Measurements from ENCODE around the gene PCYT1A. TPM values are rescaled to one million over a fixed set of nuclear protein-coding genes. Genes with fewer than 3 reads are reported as not detected.

The PCYT1A gene
- total RNA-seq, 4 donors from 2014 or later = 55.7 to 62.7 (median 59.3) TPM

- DNase-seq (ENCODE audit: extremely low spot score) = no peak
- no peaks in the 10 kb centered on the region for H3K9me3 ChIP-seq
- no peaks in the 10 kb centered on the region for H3K27me3 ChIP-seq
- no peak overlapping the region for H3K27ac ChIP-seq (replicated peaks in 1 of 4)
- TF ChIP-seq CTCF (IDR thresholded peaks at IDR 0.05) (no peak), POLR2AphosphoS5 (IDR thresholded peaks at IDR 0.05) (no peak), POLR2A (IDR thresholded peaks at IDR 0.05; ENCODE audit: low read depth) (no peak), EP300 (IDR thresholded peaks at IDR 0.05) (no peak)
- H3K4me3 ChIP-seq = no peak overlapping the region
- H3K4me1 ChIP-seq = peaks cover 0 to 12% (median 6%) of the 10 kb centered on the region in 4 donors
- intact Hi-C loops (cut with DNase I) = no loop called here
- 65% methylated on average over 14 of the region's 14 CpGs for WGBS
- H3K36me3 ChIP-seq = no peaks in the 10 kb centered on the region
Measured at GRCh38 chr3:196192524-196193051, 94.9 kb downstream of the PCYT1A start.

DNA sequence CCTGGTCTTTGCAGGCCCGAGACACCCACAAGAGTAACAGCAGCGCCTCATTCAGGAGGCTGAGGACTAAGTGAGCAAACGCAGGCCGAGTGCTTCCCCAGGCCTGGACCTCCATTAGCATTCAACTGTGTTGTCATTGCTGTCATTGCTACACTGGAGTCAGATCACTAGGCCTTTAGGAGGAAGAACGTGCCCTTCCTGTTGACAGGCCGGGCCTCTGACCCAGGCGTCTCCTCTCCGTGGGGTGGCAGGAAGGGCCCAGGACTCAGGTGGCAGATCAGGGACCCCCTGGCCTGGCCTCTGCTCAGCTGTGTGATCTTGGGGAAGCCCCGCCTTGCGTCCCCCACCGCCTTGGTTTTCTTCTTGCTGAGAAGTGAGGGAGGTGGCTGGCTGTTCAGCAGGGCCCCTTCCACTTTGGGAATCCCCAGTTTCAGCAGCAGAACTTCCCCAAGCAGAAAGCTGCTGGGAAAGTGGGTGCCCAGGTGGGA, 95.4 kb downstream of the PCYT1A start:
- no peak for TF ChIP-seq POLR2A (IDR thresholded peaks at IDR 0.05; ENCODE audit: low read depth)
- no peak for TF ChIP-seq EP300 (IDR thresholded peaks at IDR 0.05)
- no peak for TF ChIP-seq POLR2AphosphoS5 (IDR thresholded peaks at IDR 0.05)
- TF ChIP-seq CTCF (IDR thresholded peaks at IDR 0.05) = no peak
- Histone ChIP-seq H3K27ac (replicated peaks in 1 of 4) (no peak overlapping the region), H3K9me3 (no peaks in the 10 kb centered on the region), H3K36me3 (no peaks in the 10 kb centered on the region), H3K27me3 (no peaks in the 10 kb centered on the region), H3K4me3 (no peak overlapping the region), H3K4me1 (peaks cover 0 to 12% (median 8%) of the 10 kb centered on the region in 4 donors)
- intact Hi-C loops (cut with DNase I) = no loop called here
- WGBS = 73% methylated on average over 6 of the region's 11 CpGs
- DNase-seq (ENCODE audit: extremely low spot score) = no peak

GRCh38 chr3:196189566-196190347, 97.8 kb downstream of the PCYT1A start:
- 94% methylated on average over 13 of the region's 16 CpGs for WGBS
- Histone ChIP-seq H3K27me3 (no peaks in the 10 kb centered on the region), H3K36me3 (no peaks in the 10 kb centered on the region), H3K4me3 (no peak overlapping the region), H3K4me1 (peaks cover 0 to 18% (median 9%) of the 10 kb centered on the region in 4 donors), H3K27ac (replicated peaks in 1 of 4) (no peak overlapping the region), H3K9me3 (no peaks in the 10 kb centered on the region)
- intact Hi-C loops (cut with DNase I) = no loop called here
- TF ChIP-seq EP300 (IDR thresholded peaks at IDR 0.05) = no peak
- no peak for TF ChIP-seq POLR2AphosphoS5 (IDR thresholded peaks at IDR 0.05)
- TF ChIP-seq POLR2A (IDR thresholded peaks at IDR 0.05; ENCODE audit: low read depth) = no peak
- TF ChIP-seq CTCF (IDR thresholded peaks at IDR 0.05) = no peak
- no peak for DNase-seq (ENCODE audit: extremely low spot score)

- Histone ChIP-seq H3K4me3 (peak overlapping the region in 1 of 4 donors; percentile 27), H3K36me3 (no peaks in the 10 kb centered on the region), H3K9me3 (no peaks in the 10 kb centered on the region), H3K27me3 (no peaks in the 10 kb centered on the region), H3K4me1 (peaks cover 0 to 9% (median 7%) of the 10 kb centered on the region in 4 donors), H3K27ac (replicated peaks in 1 of 4) (no peak overlapping the region)
- DNase-seq (ENCODE audit: extremely low spot score) = no peak
- WGBS = 49% methylated on average over 21 of the region's 31 CpGs
- intact Hi-C loops (cut with DNase I) = no loop called here
- TF ChIP-seq CTCF (IDR thresholded peaks at IDR 0.05) (no peak), POLR2AphosphoS5 (IDR thresholded peaks at IDR 0.05) (no peak), POLR2A (IDR thresholded peaks at IDR 0.05; ENCODE audit: low read depth) (no peak), EP300 (IDR thresholded peaks at IDR 0.05) (no peak)
Measured at GRCh38 chr3:196186651-196187573, 100.6 kb downstream of the PCYT1A start.
